Astrocyte of the cerebellum (primary cell): Measurements from ENCODE around the gene PNPLA3.

Experiments
- DNase-seq: peaks from one replicate; pipeline ENCODE4 v3.0.0-alpha.2; 2011; ENCODE audit warnings: low read depth
- H3K4me3 ChIP-seq: 2 replicates; pipeline ENCODE4 v1.5.1; 2011; ENCODE audit warnings: mild to moderate bottlenecking, low read depth, low read length, moderate library complexity
- in situ Hi-C: cut with HindIII; loops from 2 replicates; pipeline ENCODE4 v1.10.0; 2017; ENCODE audit warnings: low sequenced_read_pairs
- TF ChIP-seq, protein P1 (sequence below): IDR thresholded peaks from 2 replicates; pipeline ENCODE4 v1.5.1; 2012; ENCODE audit warnings: low read length, low read depth, moderate library complexity, mild to moderate bottlenecking; ENCODE audit errors: missing control alignments

Gene PNPLA3

DNA sequence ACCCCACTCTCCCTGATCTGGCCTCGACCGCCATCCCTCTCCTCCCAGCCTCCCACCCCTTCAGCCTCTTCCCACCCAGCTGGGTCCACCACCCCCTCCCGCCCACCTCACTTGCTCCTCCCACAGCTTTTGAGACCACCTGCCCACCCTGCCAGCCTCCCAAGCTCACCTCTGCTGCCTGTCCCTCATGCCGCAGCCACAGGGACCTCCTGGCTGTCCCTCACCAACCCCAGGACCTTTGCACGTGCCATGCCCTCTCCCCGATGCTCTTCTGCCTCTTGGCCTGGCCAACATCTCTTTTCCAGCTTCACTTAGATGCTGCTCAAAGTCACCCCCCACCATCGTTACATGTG, 38.3 kb upstream of the PNPLA3 start:
- TF ChIP-seq, protein P1, sequence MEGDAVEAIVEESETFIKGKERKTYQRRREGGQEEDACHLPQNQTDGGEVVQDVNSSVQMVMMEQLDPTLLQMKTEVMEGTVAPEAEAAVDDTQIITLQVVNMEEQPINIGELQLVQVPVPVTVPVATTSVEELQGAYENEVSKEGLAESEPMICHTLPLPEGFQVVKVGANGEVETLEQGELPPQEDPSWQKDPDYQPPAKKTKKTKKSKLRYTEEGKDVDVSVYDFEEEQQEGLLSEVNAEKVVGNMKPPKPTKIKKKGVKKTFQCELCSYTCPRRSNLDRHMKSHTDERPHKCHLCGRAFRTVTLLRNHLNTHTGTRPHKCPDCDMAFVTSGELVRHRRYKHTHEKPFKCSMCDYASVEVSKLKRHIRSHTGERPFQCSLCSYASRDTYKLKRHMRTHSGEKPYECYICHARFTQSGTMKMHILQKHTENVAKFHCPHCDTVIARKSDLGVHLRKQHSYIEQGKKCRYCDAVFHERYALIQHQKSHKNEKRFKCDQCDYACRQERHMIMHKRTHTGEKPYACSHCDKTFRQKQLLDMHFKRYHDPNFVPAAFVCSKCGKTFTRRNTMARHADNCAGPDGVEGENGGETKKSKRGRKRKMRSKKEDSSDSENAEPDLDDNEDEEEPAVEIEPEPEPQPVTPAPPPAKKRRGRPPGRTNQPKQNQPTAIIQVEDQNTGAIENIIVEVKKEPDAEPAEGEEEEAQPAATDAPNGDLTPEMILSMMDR = no peak
- DNase-seq = no peak
- in situ Hi-C loops = loop anchor here (5.0 kb wide), 1 partner anchor 38 kb away; no protein-coding TSS in a partner anchor
- no peak overlapping the region for H3K4me3 ChIP-seq

DNA sequence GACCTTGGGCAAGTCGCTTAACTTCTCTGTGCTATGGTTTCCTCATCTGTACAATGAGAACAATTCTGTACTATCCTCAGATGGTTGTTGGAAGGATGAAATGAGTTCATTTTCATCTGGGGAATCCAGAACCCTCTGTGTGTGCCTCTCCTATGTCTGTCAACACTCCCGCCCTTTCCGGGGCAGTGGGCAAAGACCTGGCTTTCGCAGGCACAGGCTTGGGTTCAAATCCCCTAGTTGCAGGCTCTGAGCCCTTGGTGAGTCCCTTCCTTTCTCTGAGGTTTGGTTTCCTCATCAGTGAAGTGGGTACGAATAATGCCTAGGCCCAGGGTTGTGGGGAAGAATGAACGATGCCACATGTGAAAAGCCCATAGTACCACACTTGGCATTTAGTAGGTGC, 37.8 kb upstream of the PNPLA3 start:
- TF ChIP-seq, protein P1 = no peak
- no peak overlapping the region for H3K4me3 ChIP-seq
- in situ Hi-C loops = loop anchor here (5.0 kb wide), 1 partner anchor 38 kb away; no protein-coding TSS in a partner anchor
- DNase-seq = no peak

DNA sequence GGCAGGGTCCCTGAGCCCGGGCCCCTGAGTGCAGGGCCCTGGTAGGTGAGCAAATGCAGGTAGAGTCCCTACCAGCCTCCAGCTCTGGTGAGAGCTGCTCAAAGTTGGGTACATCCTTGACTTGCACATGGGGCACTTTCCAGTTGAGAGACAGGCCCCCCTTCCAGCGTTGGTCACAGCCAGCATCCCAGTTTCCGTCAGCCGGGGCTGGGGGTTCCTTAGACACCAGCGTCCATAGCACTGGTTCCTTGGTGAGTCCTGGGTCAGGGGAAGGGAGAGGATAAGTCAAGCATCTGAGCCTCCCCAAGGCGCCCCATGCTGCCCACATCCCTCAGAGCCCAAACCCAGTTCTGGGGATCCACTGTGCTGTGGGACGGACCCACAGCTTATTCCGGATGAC, 37.4 kb upstream of the PNPLA3 start:
- TF ChIP-seq, protein P1 = no peak
- DNase-seq = no peak
- in situ Hi-C loops = loop anchor here (5.0 kb wide), 1 partner anchor 39 kb away; no protein-coding TSS in a partner anchor

DNA sequence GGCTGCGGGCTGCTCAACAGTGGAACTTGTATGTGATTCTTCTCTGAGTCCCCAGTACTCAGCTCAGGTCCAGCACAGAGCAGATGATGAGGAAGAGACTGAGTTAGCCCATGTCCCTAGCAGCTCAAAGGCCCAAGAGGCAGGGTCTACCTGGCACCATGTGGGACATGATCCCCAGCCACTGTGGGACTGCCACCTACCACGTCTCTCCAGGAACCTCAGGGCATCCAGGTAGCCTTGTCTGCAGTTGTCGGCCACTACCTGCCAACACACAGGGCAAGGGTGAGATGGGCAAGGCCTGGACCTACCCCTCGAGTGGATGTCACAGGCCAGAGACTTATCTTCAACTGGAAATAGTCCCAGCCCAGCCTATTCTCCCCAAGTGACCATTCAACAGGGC, 36.2 kb upstream of the PNPLA3 start:
- in situ Hi-C loops = loop anchor here (5.0 kb wide), 1 partner anchor 40 kb away; no protein-coding TSS in a partner anchor

More for the DNA sequence above, 37.4 kb upstream of the PNPLA3 start:
- no peak overlapping the region for H3K4me3 ChIP-seq

DNA sequence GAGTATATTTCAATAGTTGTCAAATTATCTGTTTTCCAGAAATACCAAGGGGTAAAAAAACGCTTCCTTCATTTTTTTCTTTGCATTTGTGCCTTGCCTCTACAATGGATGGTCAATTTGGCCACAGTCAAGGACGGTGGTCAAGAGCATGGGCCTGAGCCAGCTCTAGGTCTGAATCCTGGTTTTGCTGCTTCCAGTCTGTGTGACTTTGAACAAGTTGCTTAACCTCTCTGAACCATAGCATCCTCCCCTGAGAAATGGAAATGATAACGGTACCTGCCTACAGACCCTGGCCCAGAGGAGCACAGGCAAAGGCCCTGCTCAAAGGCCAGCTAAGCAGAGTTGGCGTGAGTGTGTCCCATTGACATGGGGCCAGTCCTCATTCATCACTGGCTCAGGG, 34.9 kb upstream of the PNPLA3 start:
- in situ Hi-C loops = loop anchor here (5.0 kb wide), 1 partner anchor 41 kb away; no protein-coding TSS in a partner anchor
- no peak overlapping the region for H3K4me3 ChIP-seq
- DNase-seq = no peak
- TF ChIP-seq, protein P1 = no peak

More for the DNA sequence above, 36.2 kb upstream of the PNPLA3 start:
- no peak overlapping the region for H3K4me3 ChIP-seq
- DNase-seq = no peak
- TF ChIP-seq, protein P1 = no peak

DNA sequence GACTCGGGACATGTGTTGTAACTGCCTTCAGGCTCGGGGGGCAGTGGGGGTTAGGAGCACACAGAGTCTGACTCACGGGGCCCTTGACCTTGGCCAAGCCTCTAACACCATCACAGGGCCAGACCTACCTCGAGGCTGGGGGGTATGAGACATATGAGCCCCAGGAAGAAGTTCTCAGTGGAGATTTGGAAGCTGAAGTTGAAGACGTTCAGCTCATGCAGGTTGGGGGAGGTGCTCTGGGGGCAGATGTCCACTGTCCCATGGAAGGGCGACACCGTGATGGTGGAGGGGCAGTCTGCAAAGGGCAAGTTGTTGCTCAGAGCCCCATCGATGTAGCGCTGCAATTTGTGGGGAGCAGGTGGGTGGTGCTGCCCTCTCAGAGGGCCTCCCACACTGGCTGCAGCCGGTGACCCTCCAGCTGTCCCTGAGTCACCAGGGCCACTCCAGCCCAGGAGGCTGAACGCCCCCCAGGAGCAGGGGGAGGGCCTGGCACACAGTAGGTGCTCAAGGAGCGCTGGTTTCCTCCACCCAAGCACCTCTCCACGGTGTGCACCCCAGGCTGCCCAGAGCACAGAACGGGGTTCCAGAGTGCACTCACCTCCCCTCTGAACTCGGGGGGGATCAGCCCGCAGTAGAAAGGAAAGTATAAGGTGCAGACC, 34.3 kb upstream of the PNPLA3 start:
- in situ Hi-C loops = loop anchor here (5.0 kb wide), 1 partner anchor 42 kb away; no protein-coding TSS in a partner anchor
- TF ChIP-seq, protein P1 = no peak
- H3K4me3 ChIP-seq = no peak overlapping the region
- DNase-seq = no peak
